Activated CD4-positive, alpha-beta memory T cell treated with anti-CD3 and anti-CD28 coated beads, Interleukin-2, amount 10 ng/mL, durations not matched to agents 7 days and 5 days (primary cell): ENCODE data around the gene UBN1. TPM values are rescaled to one million over a fixed set of nuclear protein-coding genes. Genes with fewer than 3 reads are reported as not detected.

Experiments used
- CTCF ChIA-PET: fragments of 350-600 bp; sonication (Branson Sonifier 250); formaldehyde crosslinking; loops from one replicate; lab custom pipeline; 2021; ENCODE audit warnings: antibody characterized with exemption, inconsistent platforms; lab: Charles Lee
- POLR2A ChIA-PET: fragments of 350-600 bp; sonication (Branson Sonifier 250); formaldehyde crosslinking; loops from one replicate; lab custom pipeline; 2021; ENCODE audit warnings: antibody characterized with exemption; lab: Charles Lee
- DNase-seq: peaks from one replicate; pipeline ENCODE4 v3.0.0-alpha.2; 2020
- H3K27ac Mint-ChIP-seq: one replicate; pipeline ENCODE4 v1.8.0; 2021; ENCODE audit warnings: mild to moderate bottlenecking, mixed read lengths
- H3K27me3 Mint-ChIP-seq: one replicate; pipeline ENCODE4 v1.8.0; 2021; ENCODE audit warnings: mixed read lengths
- H3K36me3 Mint-ChIP-seq: one replicate; pipeline ENCODE4 v1.8.0; 2021; ENCODE audit warnings: low read depth, mixed read lengths
- H3K4me1 Mint-ChIP-seq: one replicate; pipeline ENCODE4 v1.8.0; 2021; ENCODE audit warnings: mixed read lengths
- H3K4me3 Mint-ChIP-seq: one replicate; pipeline ENCODE4 v1.8.0; 2021; ENCODE audit warnings: mild to moderate bottlenecking, mixed read lengths
- H3K9me3 Mint-ChIP-seq: one replicate; pipeline ENCODE4 v1.8.0; 2021; ENCODE audit warnings: mixed read lengths
- total RNA-seq, 2 experiments: library from RNA; stranded (reverse); gene quantifications; one replicate each; pipeline ENCODE4 v1.2.3, GENCODE V29; 2021

UBN1 gene
- total RNA-seq, 2 experiments from 2014 or later, result 39.2 to 39.6 TPM

DNA sequence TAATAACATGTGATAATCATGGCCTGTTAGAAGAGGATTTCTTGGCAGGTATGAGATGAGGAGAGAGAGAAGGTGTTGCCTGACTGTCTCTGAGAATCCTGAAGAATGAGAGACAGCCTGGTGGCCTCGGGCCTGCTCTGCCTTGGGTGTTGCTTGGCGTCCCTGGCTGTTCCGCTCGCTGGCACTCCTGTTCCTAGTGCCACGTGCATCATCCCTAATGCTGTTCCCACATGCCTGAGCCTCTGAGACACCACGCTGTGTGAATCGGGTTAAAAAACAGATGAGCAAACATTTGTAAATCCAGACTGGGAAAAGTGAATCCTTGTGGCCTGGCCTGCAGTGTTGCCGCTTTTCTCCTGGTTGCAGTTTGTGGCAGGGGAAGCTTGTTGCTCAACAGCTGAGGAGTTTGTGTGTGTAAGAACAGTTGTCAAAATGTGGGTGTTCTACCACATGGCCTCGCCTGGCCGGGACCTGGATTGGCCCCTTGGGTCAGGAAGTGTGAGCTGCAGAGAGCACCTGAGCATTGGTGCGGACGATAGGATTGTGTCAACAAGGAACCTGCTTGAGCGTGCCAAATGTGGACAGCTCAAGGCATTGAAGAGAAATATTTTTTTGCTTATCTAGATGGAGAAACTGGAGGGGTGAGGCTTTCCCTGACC, 22.0 kb downstream of the UBN1 start:
- Mint-ChIP-seq H3K36me3 (peaks cover 56% of the 10 kb centered on the region), H3K27ac (no peak overlapping the region), H3K27me3 (no peaks in the 10 kb centered on the region), H3K4me3 (no peak overlapping the region), H3K9me3 (no peaks in the 10 kb centered on the region), H3K4me1 (peaks cover 10% of the 10 kb centered on the region)
- CTCF ChIA-PET, result interaction anchor here (0.7 kb wide), 1 partner anchor 18 kb away, joined by 3 read pairs; no protein-coding TSS in a partner anchor
- DNase-seq, result no peak
- POLR2A ChIA-PET, result no interaction called here

DNA sequence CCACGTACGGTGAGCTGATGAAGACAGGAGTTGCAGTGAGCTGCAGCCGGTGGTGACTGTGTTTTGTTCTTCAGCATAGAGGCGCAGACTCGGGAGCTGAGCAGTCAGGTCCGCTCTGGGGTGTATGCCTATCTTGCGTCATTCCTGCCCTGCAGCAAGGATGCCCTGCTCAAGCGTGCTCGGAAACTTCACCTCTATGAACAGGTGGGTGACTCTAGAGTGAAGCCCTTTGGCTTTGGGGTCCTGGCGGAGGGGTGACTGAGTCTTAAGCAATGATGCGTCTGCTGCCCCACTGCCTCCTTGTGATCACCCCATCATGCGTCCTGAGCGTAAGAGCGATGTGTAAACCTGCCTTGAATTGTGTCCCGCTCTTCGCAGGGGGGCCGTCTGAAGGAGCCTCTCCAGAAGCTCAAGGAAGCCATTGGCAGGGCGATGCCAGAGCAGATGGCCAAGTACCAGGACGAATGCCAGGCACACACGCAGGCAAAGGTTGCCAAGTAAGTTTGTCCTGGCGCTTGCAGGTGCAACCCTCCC, 22.9 kb downstream of the UBN1 start:
- ChIA-PET POLR2A (no interaction called here), CTCF (interaction anchor here (0.7 kb wide), 1 partner anchor 17 kb away, joined by 3 read pairs; no protein-coding TSS in a partner anchor)
- Mint-ChIP-seq H3K4me3 (no peak overlapping the region), H3K36me3 (peaks cover 59% of the 10 kb centered on the region), H3K27ac (no peak overlapping the region), H3K4me1 (peaks cover 10% of the 10 kb centered on the region), H3K27me3 (no peaks in the 10 kb centered on the region), H3K9me3 (no peaks in the 10 kb centered on the region)
- DNase-seq, result no peak

DNA sequence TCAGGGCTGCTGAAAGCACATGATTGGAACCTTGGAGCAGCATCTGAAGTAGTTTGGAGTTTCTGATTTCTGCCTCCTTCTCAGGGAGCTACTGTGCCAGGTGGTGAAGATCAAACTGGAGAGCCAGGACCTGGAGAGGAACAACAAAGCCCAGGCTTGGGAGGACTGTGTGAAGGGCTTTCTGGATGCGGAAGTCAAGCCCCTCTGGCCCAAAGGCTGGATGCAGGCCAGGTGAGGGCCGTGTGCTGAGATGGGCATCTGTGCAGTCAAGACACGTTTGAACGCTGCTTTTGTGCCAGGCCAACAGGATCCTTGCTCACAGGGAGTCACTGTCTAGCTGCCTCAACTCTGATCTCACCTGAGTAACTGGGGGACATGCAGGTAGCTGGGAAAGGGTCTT, 23.8 kb downstream of the UBN1 start:
- Mint-ChIP-seq H3K4me1 (peaks cover 10% of the 10 kb centered on the region), H3K4me3 (no peak overlapping the region), H3K27ac (no peak overlapping the region), H3K9me3 (no peaks in the 10 kb centered on the region), H3K36me3 (peaks cover 64% of the 10 kb centered on the region), H3K27me3 (no peaks in the 10 kb centered on the region)
- ChIA-PET CTCF (interaction anchor here (0.7 kb wide), 1 partner anchor 150 kb away, joined by 4 read pairs; no protein-coding TSS in a partner anchor), POLR2A (no interaction called here)
- DNase-seq, result no peak

DNA sequence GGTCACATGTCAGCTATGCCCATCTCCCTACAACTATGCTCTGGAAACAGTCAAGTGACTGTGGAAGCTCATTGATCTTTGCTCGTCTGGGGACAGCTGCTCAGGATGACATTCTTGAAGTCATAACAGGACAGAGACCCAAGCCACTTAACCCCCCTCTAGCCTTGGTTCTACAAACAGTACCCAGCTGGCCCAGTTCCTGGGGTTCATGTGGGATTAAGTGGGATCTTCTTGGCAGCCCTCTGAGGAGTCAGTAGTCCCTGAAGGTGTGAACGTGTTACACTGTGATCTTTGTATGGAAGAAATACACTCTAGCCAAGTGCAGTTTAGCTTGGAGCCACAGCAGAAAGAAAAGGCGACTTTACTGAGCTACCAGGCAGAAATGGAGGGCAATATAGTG, 25.8 kb downstream of the UBN1 start:
- Mint-ChIP-seq H3K27me3 (no peaks in the 10 kb centered on the region), H3K9me3 (no peaks in the 10 kb centered on the region), H3K27ac (peak overlapping the region; percentile 34), H3K4me1 (peaks cover 10% of the 10 kb centered on the region), H3K36me3 (peaks cover 69% of the 10 kb centered on the region), H3K4me3 (no peak overlapping the region)
- DNase-seq, result no peak
- POLR2A ChIA-PET, result no interaction called here
- CTCF ChIA-PET, result interaction anchor here (0.6 kb wide), 1 partner anchor 188 kb away, joined by 3 read pairs; no protein-coding TSS in a partner anchor

DNA sequence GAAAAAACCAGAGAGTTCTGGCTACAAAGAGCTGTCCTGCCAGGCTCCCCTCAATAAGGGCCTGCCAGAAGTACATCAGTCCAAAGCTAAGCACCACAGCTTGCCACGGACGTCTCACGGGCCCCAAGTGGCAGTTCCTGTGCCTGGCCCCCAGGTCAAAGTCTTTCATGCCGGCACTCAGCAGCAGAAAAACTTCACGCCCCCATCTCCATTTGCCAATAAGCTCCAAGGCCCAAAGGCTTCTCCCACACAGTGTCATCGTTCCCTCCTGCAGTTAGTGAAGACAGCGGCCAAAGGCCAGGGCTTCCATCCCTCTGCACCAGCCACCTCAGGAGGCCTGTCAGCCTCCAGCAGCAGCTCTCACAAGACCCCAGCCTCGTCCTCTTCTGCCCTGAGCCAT, 27.4 kb downstream of the UBN1 start:
- peaks cover 10% of the 10 kb centered on the region for H3K4me1 Mint-ChIP-seq
- H3K27ac Mint-ChIP-seq, result no peak overlapping the region
- H3K36me3 Mint-ChIP-seq, result peaks cover 61% of the 10 kb centered on the region
- no peak for DNase-seq
- ChIA-PET POLR2A (no interaction called here), CTCF (interaction anchor here (0.6 kb wide), 1 partner anchor 151 kb away, joined by 4 read pairs; no protein-coding TSS in a partner anchor)
- no peaks in the 10 kb centered on the region for H3K27me3 Mint-ChIP-seq
- H3K9me3 Mint-ChIP-seq, result no peaks in the 10 kb centered on the region
- no peak overlapping the region for H3K4me3 Mint-ChIP-seq

DNA sequence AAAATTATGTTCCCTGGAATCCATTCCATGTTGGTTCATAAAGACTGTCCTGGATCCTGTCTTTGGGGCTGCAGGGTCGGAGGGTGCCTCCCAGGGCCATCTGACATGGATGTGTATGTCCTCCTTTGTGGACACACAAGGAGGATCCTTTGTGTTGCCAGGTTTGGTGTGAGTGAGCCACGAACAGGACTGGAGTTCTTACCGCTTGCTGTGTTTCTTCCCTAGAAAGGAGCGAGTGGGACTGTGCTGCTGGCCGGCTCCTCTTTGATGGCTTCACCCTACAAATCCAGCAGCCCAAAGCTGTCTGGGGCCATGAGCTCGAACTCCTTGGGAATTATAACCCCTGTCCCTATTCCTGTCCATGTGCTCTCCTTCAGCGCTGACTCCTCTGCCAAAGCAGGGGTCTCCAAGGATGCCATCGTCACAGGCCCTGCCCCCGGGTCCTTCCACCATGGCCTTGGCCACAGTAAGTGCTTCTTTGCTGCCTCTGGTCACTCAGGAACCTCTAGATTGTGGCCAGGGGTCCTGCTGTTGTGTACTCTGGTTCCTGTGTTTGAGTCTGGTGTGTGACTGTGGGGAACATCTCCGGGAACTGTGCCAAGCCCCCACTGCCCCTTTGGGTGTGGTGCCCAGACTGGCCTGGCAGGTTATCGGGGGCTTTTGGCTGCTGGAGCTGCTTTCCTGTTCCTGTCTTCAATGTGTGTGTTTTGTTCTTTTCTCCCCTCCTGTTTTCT, 29.5 kb downstream of the UBN1 start:
- Mint-ChIP-seq H3K36me3 (peaks cover 56% of the 10 kb centered on the region), H3K4me3 (no peak overlapping the region), H3K27me3 (no peaks in the 10 kb centered on the region), H3K4me1 (peaks cover 3% of the 10 kb centered on the region), H3K27ac (no peak overlapping the region), H3K9me3 (no peaks in the 10 kb centered on the region)
- ChIA-PET CTCF (no interaction called here), POLR2A (no interaction called here)
- no peak for DNase-seq

DNA sequence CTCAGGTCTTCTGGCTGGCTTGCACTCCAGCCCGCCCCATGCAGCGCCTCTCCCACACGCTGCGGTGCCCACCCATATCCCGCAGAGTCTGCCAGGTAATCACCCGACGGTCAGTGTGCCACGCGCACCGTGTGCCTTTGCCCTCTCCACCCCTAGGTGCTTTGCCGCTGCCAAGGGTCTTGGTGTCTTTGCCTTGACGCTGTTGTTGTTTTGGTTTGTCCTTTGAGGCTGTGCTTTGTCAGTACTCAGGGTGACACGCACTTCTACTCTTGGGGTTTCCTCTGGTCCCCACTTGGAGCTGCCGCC, 30.1 kb downstream of the UBN1 start:
- ChIA-PET CTCF (no interaction called here), POLR2A (no interaction called here)
- H3K4me3 Mint-ChIP-seq, result no peak overlapping the region
- no peak for DNase-seq
- no peaks in the 10 kb centered on the region for H3K27me3 Mint-ChIP-seq
- H3K27ac Mint-ChIP-seq, result no peak overlapping the region
- no peaks in the 10 kb centered on the region for H3K9me3 Mint-ChIP-seq
- peaks cover 58% of the 10 kb centered on the region for H3K36me3 Mint-ChIP-seq
- no peaks in the 10 kb centered on the region for H3K4me1 Mint-ChIP-seq

DNA sequence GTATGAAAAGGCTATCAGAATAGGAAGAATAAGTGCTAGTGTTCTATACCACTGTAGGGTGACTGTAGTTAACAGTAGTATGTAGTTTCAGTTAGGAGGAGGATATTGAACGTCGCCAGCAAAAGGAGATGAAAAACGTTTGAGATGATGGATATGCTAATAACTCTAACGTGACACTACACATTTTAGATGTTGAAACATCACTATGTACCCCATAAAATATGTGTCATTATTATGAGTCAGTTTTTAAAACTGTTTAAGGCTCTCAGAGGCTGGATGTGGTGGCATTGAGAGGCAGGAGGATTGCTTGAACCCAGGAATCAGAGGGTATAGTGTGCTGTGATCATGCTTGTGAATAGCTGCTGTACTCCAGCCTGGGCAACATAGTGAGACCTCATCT, 31.8 kb downstream of the UBN1 start:
- DNase-seq, result no peak
- no peaks in the 10 kb centered on the region for H3K27me3 Mint-ChIP-seq
- peaks cover 66% of the 10 kb centered on the region for H3K36me3 Mint-ChIP-seq
- ChIA-PET POLR2A (no interaction called here), CTCF (no interaction called here)
- no peaks in the 10 kb centered on the region for H3K9me3 Mint-ChIP-seq
- no peak overlapping the region for H3K4me3 Mint-ChIP-seq
- no peaks in the 10 kb centered on the region for H3K4me1 Mint-ChIP-seq
- no peak overlapping the region for H3K27ac Mint-ChIP-seq

DNA sequence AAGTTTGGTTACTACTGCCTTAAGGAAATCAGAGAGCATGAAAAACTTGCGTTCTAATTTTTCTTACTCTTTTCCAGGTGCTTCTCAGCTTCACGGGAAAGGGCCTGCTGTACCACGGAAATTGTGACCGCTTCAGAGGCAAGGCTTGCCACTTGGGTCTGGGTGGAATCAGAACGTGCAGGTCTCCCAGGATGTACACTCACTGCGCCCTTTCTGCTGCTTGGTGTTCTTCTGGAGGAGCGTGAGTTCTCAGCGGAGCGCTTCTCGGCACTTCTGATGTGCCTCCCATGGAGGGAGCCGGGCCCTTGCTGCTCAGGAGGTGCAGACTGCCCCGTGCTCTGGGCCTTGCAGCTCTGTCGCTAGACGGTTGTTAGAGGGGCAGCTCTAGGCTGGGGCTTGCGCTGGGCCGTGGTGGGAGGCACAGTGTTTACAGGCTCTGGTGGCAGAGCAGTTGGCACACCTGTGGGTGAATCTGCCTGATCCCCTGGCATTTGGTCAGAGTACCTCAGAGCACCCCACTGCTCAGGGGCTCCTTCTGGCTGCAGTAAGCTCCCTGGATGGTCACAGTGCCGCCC, 32.8 kb downstream of the UBN1 start:
- Mint-ChIP-seq H3K27ac (no peak overlapping the region), H3K4me1 (no peaks in the 10 kb centered on the region), H3K27me3 (no peaks in the 10 kb centered on the region), H3K9me3 (no peaks in the 10 kb centered on the region), H3K36me3 (peaks cover 71% of the 10 kb centered on the region), H3K4me3 (no peak overlapping the region)
- no peak for DNase-seq
- ChIA-PET CTCF (no interaction called here), POLR2A (no interaction called here)

DNA sequence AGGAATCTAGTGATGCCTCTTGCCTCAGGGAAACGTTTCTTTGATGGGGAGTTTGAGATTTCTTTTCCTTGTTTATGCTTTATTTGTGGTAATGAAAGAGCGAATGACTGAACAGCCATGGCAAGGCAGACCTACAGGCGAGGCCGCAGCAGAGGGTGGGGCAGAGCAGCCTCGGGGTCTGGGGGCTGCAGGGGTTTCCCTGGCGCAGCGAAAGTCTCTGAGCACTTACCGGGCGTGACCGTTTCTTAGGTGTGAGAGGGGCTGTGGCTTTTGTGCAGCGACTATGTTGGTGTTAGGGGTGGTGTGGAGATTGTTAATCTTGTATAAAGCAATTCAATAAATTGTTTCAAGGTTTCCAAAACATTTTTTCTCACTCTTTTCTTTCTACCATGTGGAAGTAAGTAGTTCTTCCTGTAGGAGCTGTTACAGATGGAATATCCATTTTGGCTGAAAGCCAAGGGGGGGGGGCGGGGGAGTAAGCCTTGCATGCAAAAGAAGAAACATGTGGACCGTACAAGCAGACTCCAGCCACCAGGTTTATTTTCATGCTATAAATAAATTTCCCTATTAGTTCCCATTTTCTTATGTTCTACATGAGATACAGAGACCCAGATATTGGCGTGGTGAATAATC, 34.8 kb downstream of the UBN1 start:
- H3K9me3 Mint-ChIP-seq, result no peaks in the 10 kb centered on the region
- H3K4me1 Mint-ChIP-seq, result no peaks in the 10 kb centered on the region
- H3K27ac Mint-ChIP-seq, result no peak overlapping the region
- CTCF ChIA-PET, result interaction anchor here (1.0 kb wide), 1 partner anchor 18 kb away, joined by 4 read pairs; no protein-coding TSS in a partner anchor
- no peak for DNase-seq
- peaks cover 69% of the 10 kb centered on the region for H3K36me3 Mint-ChIP-seq
- H3K4me3 Mint-ChIP-seq, result no peak overlapping the region
- POLR2A ChIA-PET, result no interaction called here
- H3K27me3 Mint-ChIP-seq, result no peaks in the 10 kb centered on the region

DNA sequence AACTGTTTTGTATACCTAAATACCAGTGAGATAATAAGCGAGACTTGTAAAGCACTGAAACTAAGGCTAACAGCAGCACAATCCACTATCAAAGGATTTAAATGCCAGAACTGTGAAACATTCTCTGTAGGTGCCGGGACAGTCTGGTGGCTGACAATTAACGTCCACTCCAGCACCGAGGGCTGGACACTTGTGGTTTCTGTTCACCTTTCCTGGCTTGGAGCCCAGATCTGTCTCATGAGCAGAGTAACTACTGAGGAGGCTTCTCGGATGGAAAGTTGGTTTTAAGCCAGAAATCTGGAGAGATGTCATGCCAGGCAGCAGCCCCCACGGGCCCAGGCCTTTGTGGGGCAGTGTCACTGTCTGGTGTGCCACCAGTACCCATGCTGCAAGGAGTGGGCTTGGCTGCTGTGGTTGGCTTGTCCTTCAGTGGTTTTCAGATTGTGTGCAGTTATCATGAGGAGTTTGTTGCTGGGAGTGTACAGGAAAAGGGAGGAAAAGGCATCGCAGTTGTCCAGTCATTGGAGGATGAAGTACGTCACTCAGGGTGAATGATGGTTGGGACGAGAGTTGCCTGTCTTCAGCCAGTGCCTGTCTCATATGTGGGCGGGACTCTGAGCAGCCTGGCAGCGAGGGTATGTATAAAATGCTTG, 35.5 kb downstream of the UBN1 start:
- no peaks in the 10 kb centered on the region for H3K9me3 Mint-ChIP-seq
- peaks cover 64% of the 10 kb centered on the region for H3K36me3 Mint-ChIP-seq
- CTCF ChIA-PET, result no interaction called here
- H3K4me1 Mint-ChIP-seq, result no peaks in the 10 kb centered on the region
- no peak overlapping the region for H3K4me3 Mint-ChIP-seq
- H3K27ac Mint-ChIP-seq, result no peak overlapping the region
- no peak for DNase-seq
- no peaks in the 10 kb centered on the region for H3K27me3 Mint-ChIP-seq
- POLR2A ChIA-PET, result no interaction called here

DNA sequence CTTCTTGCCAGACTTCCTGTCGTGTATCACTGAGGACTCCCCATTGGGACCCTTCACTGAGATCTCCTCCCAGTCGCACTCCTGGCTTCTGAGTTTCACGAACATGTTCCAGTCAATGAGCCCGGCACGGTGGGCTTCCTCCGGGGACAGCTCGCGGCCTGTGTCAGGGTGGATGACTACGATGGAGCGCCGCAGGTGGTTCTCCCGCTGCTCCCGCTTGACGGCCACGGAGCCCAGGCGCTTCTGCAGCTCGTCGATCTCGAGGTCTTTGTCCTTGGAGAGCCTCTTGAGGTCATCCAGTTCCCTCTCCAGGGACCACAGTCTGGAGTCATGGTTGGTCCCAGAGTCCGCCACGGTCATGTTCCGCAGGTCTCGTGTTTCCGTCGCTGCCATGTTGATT, 36.2 kb downstream of the UBN1 start:
- H3K4me1 Mint-ChIP-seq, result no peaks in the 10 kb centered on the region
- no peak overlapping the region for H3K27ac Mint-ChIP-seq
- peaks cover 60% of the 10 kb centered on the region for H3K36me3 Mint-ChIP-seq

More for the DNA sequence above, 36.2 kb downstream of the UBN1 start:
- DNase-seq, result no peak
- Mint-ChIP-seq H3K27me3 (no peaks in the 10 kb centered on the region), H3K4me3 (no peak overlapping the region), H3K9me3 (no peaks in the 10 kb centered on the region)
- CTCF ChIA-PET, result no interaction called here
- POLR2A ChIA-PET, result no interaction called here
